IMR-90 (cell line): Measurements from ENCODE around the gene MLF2.

Experiments used
- BHLHE40 ChIP-seq: fragments of 150-350 bp; IDR thresholded peaks from 2 replicates; pipeline ENCODE4 v1.6.1; 2016; ENCODE audit warnings: mild to moderate bottlenecking, low read depth, low read length
- CTCF ChIP-seq: conservative IDR thresholded peaks from 2 replicates; pipeline ENCODE4 v1.5.1; 2012; ENCODE audit warnings: mild to moderate bottlenecking, low read depth, low read length, improper control_type of control experiment
- POLR2A ChIP-seq: IDR thresholded peaks from 2 replicates; pipeline ENCODE4 v1.6.1; 2012; ENCODE audit warnings: mild to moderate bottlenecking, low read depth, low read length
- RAD21 ChIP-seq: IDR thresholded peaks from 2 replicates; pipeline ENCODE4 v1.6.1; 2012; ENCODE audit warnings: low read length, improper control_type of control experiment
- RFX5 ChIP-seq: IDR thresholded peaks from 2 replicates; pipeline ENCODE4 v1.8.0; 2012; ENCODE audit warnings: low read depth, mild to moderate bottlenecking, low read length, moderate library complexity
- SMC3 ChIP-seq: fragments of 150-350 bp; IDR thresholded peaks from 2 replicates; pipeline ENCODE4 v1.6.1; 2016; ENCODE audit warnings: low read depth, mild to moderate bottlenecking, antibody characterized with exemption, low read length, moderate library complexity
- USF2 ChIP-seq: fragments of 150-350 bp; IDR thresholded peaks from 2 replicates; pipeline ENCODE4 v1.6.1; 2017; ENCODE audit warnings: mild to moderate bottlenecking, antibody characterized with exemption, low read length, low read depth

- TF ChIP-seq CTCF, result no peak
- TF ChIP-seq RFX5, result no peak
- TF ChIP-seq USF2, result no peak
- no peak for TF ChIP-seq POLR2A
- no peak for TF ChIP-seq SMC3
- no peak for TF ChIP-seq BHLHE40
- no peak for TF ChIP-seq RAD21
Observed at GRCh38 chr12:6773590-6774351, 20.8 kb upstream of the MLF2 start.
